Measurements from ENCODE around the gene FGFR1OP2. TPM values are rescaled to one million over a fixed set of nuclear protein-coding genes. Genes with fewer than 3 reads are reported as not detected.

The FGFR1OP2 gene
- total and polyA plus RNA-seq, 2 of the 8 experiments (the other 6 are each of a cell fraction or from before 2014, with no cell fraction given): 8.8 to 34.4 TPM

DNA sequence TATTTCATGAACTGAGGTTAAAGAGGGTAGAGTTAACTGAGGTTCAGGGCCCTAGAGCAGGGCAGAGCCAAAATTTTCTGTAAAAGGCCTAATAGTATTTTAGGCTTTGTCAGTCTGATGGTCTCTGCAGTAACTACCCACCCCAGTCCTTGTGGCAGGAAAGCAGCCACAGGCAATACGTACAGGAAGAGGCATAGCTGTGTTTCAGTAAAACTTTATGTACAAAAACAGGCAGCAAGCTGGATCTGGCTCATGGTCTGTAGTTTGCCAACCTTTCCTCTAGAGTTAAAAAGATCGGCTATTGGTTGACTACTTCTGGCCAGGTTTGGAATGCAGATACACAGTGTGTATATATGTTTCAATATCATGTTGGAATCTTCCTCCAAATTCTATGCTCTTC is 58.7 kb downstream of the FGFR1OP2 start (continued):
- TF ChIP-seq USF2 (IDR thresholded peaks at IDR 0.05; ENCODE audit: low read length) (no peak), BRCA1 (IDR thresholded peaks at IDR 0.05; ENCODE audit: low read depth, low read length) (no peak), RXRA (IDR thresholded peaks at IDR 0.05; ENCODE audit: insufficient read depth, low read depth, low read length) (no peak), ASH2L (IDR thresholded peaks at IDR 0.05; ENCODE audit: low read length) (no peak), KDM1A (IDR thresholded peaks at IDR 0.05; ENCODE audit: borderline replicate concordance, low read length) (no peak), RBBP5 (IDR thresholded peaks at IDR 0.05; ENCODE audit: borderline replicate concordance, low read depth, low read length) (no peak), CBX5 (IDR thresholded peaks at IDR 0.05; ENCODE audit: low read depth, low read length) (no peak)
